Testis (tissue), 5 donors: Measurements from ENCODE around the gene TRMT10C. TPM values are rescaled to one million over a fixed set of nuclear protein-coding genes. Genes with fewer than 3 reads are reported as not detected.

Experiments used
- DNase-seq: peaks from one replicate; pipeline ENCODE4 v3.0.0-alpha.2; 2019
- H3K27ac ChIP-seq, 2 donors: fragments of 200-600 bp; sonication (generic); one replicate each; pipeline ENCODE4 v1.5.1; 2019
- H3K27me3 ChIP-seq: fragments of 200-600 bp; sonication (generic); one replicate; pipeline ENCODE4 v1.5.1; 2019
- H3K36me3 ChIP-seq: fragments of 200-600 bp; sonication (generic); one replicate; pipeline ENCODE4 v1.5.1; 2017; ENCODE audit warnings: low read depth; ENCODE audit errors: missing control alignments
- H3K4me1 ChIP-seq: fragments of 200-600 bp; sonication (generic); one replicate; pipeline ENCODE4 v1.5.1; 2019
- H3K4me3 ChIP-seq, 2 donors: fragments of 200-600 bp; sonication (generic); one replicate each; pipeline ENCODE4 v1.5.1; 2017 to 2019
- H3K9me3 ChIP-seq: fragments of 200-600 bp; sonication (generic); one replicate; pipeline ENCODE4 v1.5.1; 2017
- POLR2A ChIP-seq: fragments of 450-650 bp; IDR thresholded peaks from one replicate; pipeline ENCODE4 v1.6.1; 2017; ENCODE audit warnings: antibody characterized with exemption, mild to moderate bottlenecking, moderate library complexity
- WGBS, 2 donors: methylation state at CpG; one replicate each; pipeline ENCODE4 v1.1.5; 2018; 5-methylcytosine and 5-hydroxymethylcytosine counted together
- intact Hi-C: fragments of 100-400 bp; cut with DNase I; formaldehyde crosslinking; loops from one replicate; pipeline ENCODE4 v1.15.1; 2023; ENCODE audit warnings: low total_unique reads
- long read RNA-seq, 2 donors: transcript quantifications; one replicate each; lab custom pipeline, GENCODE V29; 2026
- polyA plus RNA-seq: library from polyadenylated mRNA; stranded (reverse); fragments of 350-450 nt; fragmentation: Illumina TruSeq; extraction: RNeasy Lipid Tissue Mini Kit (QIAGEN cat#74804); gene quantifications from one replicate; pipeline ENCODE4 v1.2.3, GENCODE V29; 2014; ENCODE audit warnings: low read depth, low replicate concordance; ENCODE audit not compliant: insufficient read depth
- total RNA-seq, 2 donors: library from RNA; depleted of rRNA; stranded (reverse); fragments of >200 nt; gene quantifications; one replicate each; pipeline ENCODE4 v1.2.3, GENCODE V29; 2016
- TF ChIP-seq, protein P1 (sequence below), 3 experiments: fragments of 450-650 bp in 2 of 3; fragments of 200-600 bp in 1 of 3; sonication (generic) in 1 of 3; IDR thresholded peaks; one replicate each; pipeline ENCODE4 v1.5.1; 2016 to 2019; ENCODE audit warnings: antibody characterized with exemption in 3 of 3, mild to moderate bottlenecking in 2 of 3, moderate library complexity in 1 of 3

TRMT10C gene
- total RNA-seq (10 to 100 TPM; 13.5 to 16.3 TPM), polyA plus RNA-seq (13.3 TPM)
- long read RNA-seq, donor 1, transcript TRMT10C-201 (2 exons, 1,819 nt), result major isoform, 41 of 2,919 reads
- long read RNA-seq, donor 1, partial matches to known transcripts, result 2,878 of 2,919 reads
- long read RNA-seq, donor 1, other reads (novel, unspliced or antisense), result 0 of 2,919 reads
- long read RNA-seq, donor 2, transcript TRMT10C-201 (2 exons, 1,819 nt), result major isoform, 23 of 23 reads
- long read RNA-seq, donor 2, partial matches to known transcripts, result 0 of 23 reads
- long read RNA-seq, donor 2, other reads (novel, unspliced or antisense), result 0 of 23 reads

DNA sequence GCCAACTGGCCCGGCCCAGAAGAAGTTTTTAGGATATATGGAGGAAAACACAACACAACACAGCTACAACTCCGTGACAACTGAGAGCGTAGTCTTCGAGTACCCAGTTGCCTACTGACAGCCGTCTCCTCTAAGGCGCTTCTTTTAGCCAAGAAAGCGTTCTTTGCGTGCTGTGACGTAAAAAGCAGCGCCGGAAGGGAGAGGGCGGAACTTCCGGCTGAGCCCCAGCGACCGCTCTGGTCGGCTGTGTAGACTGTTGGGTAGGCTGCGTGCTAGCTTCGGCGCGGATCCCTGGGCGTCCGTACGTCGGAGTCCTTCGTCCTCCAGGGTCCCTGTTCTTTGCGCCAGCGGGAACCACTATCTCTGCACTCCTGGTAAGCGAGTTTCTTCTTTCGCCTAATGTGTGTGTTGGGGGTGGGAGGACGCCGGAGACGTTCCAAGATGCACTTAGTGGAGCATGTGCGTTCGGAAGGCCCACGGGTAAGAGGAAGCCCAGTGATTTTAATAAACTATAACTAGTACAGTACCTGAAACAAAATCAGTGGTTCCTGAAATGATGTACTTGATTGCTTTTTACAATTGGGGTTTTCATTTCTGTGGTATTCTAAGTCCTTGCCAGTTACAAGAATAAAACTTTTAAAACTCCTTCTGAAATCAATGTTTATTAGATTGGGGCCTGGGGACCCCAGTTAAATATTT is at the start of gene TRMT10C:
Gene TRMT10C (plus strand): TSS at position 239 of the 699 bp plus-strand sequence. CDS start 2,914 bp downstream, outside the sequence.
- Histone ChIP-seq H3K27ac (peak within 1 kb of the TSS; percentile 63 to 85), H3K4me1 (peaks cover 12% of the 10 kb centered on the region), H3K36me3 (no peaks in the 10 kb centered on the region), H3K27me3 (no peaks in the 10 kb centered on the region), H3K9me3 (no peaks in the 10 kb centered on the region), H3K4me3 (peak within 1 kb of the TSS; percentile 74 to 83)
- intact Hi-C loops, result no loop called here
- TF ChIP-seq, protein P1, sequence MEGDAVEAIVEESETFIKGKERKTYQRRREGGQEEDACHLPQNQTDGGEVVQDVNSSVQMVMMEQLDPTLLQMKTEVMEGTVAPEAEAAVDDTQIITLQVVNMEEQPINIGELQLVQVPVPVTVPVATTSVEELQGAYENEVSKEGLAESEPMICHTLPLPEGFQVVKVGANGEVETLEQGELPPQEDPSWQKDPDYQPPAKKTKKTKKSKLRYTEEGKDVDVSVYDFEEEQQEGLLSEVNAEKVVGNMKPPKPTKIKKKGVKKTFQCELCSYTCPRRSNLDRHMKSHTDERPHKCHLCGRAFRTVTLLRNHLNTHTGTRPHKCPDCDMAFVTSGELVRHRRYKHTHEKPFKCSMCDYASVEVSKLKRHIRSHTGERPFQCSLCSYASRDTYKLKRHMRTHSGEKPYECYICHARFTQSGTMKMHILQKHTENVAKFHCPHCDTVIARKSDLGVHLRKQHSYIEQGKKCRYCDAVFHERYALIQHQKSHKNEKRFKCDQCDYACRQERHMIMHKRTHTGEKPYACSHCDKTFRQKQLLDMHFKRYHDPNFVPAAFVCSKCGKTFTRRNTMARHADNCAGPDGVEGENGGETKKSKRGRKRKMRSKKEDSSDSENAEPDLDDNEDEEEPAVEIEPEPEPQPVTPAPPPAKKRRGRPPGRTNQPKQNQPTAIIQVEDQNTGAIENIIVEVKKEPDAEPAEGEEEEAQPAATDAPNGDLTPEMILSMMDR (IDR thresholded peaks at IDR 0.05), result no peak
- peak; percentile 33 for TF ChIP-seq POLR2A
- DNase-seq, result peak; percentile 95
- WGBS, 2 donors, result 0 to 1% methylated on average over 27 to 35 of the region's 35 CpGs

DNA sequence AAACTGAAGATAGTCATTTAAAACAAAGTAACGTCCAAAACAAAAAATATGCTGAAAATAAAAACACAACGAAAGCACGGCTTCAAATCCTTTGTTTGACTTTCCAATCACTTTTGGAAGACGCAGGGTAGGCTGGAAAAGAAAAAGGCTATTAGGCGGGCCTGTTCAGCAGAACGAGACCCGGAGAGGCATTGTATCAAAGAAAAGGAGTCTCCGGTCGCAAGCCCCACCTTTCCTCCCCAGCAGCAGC is 49.3 kb upstream of the TRMT10C start:
- TF ChIP-seq POLR2A, result no peak
- TF ChIP-seq, protein P1 (IDR thresholded peaks at IDR 0.05), result no peak
- Histone ChIP-seq H3K36me3 (no peaks in the 10 kb centered on the region), H3K4me3 (peak overlapping the region; percentile 75 to 93), H3K9me3 (no peaks in the 10 kb centered on the region), H3K27ac (peak overlapping the region; percentile 94 to 97), H3K4me1 (peaks cover 5% of the 10 kb centered on the region), H3K27me3 (no peaks in the 10 kb centered on the region)
- intact Hi-C loops, result no loop called here
- 0% methylated on average over 9 of the region's 9 CpGs for WGBS, 2 donors
- DNase-seq, result no peak

DNA sequence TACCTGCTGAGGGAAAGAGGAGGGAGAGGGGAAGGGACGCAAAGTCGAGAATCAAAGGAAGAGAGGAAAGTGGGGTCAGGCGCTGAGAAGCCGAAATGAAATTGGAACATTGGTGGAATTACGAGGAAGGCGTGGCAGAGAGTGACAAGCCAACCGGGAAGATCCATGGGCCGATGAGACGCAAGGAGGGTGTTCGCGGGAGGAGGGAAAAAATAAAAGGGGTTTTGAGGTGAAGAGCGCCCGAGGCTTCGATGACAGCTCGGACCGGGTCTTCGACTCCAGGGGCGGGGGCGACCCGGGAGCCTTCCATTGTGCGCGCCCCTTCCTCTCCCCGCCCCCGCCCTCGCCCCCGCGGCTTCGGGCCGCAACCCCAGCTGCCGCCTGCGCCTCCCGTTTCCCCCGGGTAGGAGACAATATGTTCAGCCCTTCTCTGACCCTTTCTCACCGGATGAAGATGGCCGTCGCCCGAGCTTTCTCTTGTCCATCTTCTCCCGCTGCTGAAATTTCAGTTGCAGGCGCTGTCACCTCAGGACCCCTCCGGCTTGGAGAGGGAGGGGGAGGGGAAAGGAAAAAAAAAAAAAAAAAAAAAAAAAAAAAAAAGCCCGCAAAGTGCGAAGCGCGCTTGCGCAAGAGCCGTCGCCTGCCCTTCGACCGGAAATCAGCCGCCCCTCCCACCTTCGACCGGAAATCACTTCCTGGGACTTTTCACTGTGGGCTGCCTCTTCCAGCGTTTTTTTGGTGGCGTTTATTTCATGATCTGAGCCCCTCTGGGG is 48.8 kb upstream of the TRMT10C start, which contains the start of gene SENP7:
Gene SENP7 (minus strand): TSS at position 567 of the 773 bp plus-strand sequence. CDS start 82 bp downstream, at position 485.
- TF ChIP-seq POLR2A, result no peak
- TF ChIP-seq, protein P1 (IDR thresholded peaks at IDR 0.05), result no peak

GRCh38 chr3:101513419-101513986 is 48.2 kb upstream of the TRMT10C start:
- Histone ChIP-seq H3K4me1 (peaks cover 5% of the 10 kb centered on the region), H3K27me3 (no peaks in the 10 kb centered on the region), H3K36me3 (no peaks in the 10 kb centered on the region), H3K9me3 (no peaks in the 10 kb centered on the region), H3K4me3 (peak overlapping the region; percentile 75 to 93), H3K27ac (peak overlapping the region; percentile 94 to 97)
- TF ChIP-seq POLR2A, result no peak
- TF ChIP-seq, protein P1 (IDR thresholded peaks at IDR 0.05), result no peak
- intact Hi-C loops, result no loop called here
- 6 to 9% methylated on average over 12 of the region's 12 CpGs for WGBS, 2 donors
- no peak for DNase-seq

More for the DNA sequence above, 48.8 kb upstream of the TRMT10C start, which contains the start of gene SENP7:
- no peaks in the 10 kb centered on the region for H3K9me3 ChIP-seq
- no peaks in the 10 kb centered on the region for H3K36me3 ChIP-seq
- intact Hi-C loops, result no loop called here
- peak within 1 kb of the TSS; percentile 94 to 97 for H3K27ac ChIP-seq
- 0 to 1% methylated on average over 30 to 50 of the region's 54 CpGs for WGBS, 2 donors
- DNase-seq, result peak; percentile 89
- H3K27me3 ChIP-seq, result no peaks in the 10 kb centered on the region
- peaks cover 5% of the 10 kb centered on the region for H3K4me1 ChIP-seq
- H3K4me3 ChIP-seq, result peak within 1 kb of the TSS; percentile 75 to 93
